ENCODE results near the gene HLA-DMA. TPM values are rescaled to one million over a fixed set of nuclear protein-coding genes. Genes with fewer than 3 reads are reported as not detected.

HLA-DMA gene
- total and polyA plus RNA-seq, 5 donors, result 16.2 to 26.6 (median 17.6) TPM

DNA sequence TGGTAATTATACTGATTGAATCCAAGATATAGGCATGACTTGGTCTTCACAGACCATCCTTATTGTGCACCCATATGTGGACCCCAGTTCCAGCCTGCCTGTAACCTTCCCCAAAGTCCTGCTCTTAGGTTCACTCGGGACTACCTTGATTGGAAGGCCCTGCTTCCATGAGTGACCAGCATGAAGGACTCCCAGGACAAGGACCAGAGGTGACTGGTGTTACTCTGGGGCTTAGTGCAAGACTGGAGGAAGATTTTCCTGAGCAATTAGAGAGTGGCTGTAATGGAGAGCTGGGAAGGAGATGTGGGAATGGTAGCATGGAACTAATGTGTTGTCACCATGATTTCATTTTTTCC lies 30.6 kb upstream of the HLA-DMA start:
- ATAC-seq (peak; percentile 12), DNase-seq (no peak)
- Histone ChIP-seq H3K9me3 (ENCODE audit: control insufficient read depth, low read length) (no peaks in the 10 kb centered on the region), H3K27me3 (ENCODE audit: control insufficient read depth, insufficient read depth) (no peaks in the 10 kb centered on the region), H3K4me3 (ENCODE audit: low read length) (no peak overlapping the region), H3K4me1 (ENCODE audit: control insufficient read depth, insufficient read depth, low read length) (no peaks in the 10 kb centered on the region), H3K27ac (ENCODE audit: low read length) (peak overlapping the region; percentile 19)
- intact Hi-C loops (cut with DNase I), result loop anchor here in 3 of 4 donors (5.0 to 10.0 kb wide), 2 partner anchors 96 to 99 kb away; no protein-coding TSS in a partner anchor
- 66% methylated on average over 1 of the region's 1 CpG for WGBS

DNA sequence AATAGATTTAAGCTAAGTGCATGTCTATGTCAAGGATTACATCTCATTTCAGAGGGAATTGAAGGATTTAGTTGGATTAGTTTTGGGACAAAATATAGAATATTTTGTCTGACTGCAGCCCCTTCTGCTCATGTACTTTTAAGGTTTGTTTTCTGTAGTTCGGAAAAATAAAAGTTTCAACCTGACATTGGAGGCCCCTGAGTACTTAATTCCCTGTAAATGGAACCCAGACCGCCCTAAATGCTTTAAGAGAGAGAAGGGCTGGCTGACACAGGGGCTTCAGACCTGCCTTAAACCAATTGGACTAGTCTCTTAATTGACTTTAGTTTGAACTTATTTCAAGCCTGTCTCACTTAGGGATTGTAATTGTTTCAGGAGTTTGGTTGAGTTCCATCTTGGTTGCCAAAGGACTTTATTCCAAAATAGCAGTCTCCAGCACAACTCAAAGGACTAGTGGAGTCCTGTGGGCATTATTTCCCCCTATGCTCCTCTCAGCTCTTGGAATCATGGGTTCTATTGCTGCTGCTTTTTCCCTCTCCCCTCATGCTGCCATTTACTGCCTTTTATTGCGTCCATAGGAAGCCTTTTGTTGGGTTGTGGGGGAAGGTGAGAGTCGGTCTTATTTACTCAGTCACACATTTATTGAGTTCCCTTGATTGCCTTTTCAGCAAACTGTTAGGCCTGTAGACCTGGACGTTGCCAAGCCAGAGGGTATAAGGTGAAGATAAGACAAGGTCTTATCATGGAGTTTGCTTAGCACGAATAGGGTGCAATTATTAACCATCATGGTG lies 30.0 kb upstream of the HLA-DMA start:
- no peak for DNase-seq
- Histone ChIP-seq H3K4me3 (ENCODE audit: low read length) (no peak overlapping the region), H3K27me3 (ENCODE audit: control insufficient read depth, insufficient read depth) (no peaks in the 10 kb centered on the region), H3K9me3 (ENCODE audit: control insufficient read depth, low read length) (no peaks in the 10 kb centered on the region), H3K27ac (ENCODE audit: low read length) (no peak overlapping the region), H3K4me1 (ENCODE audit: control insufficient read depth, insufficient read depth, low read length) (no peaks in the 10 kb centered on the region)
- intact Hi-C loops (cut with DNase I), result loop anchor here in 3 of 4 donors (5.0 to 10.0 kb wide), 2 partner anchors 96 to 98 kb away; no protein-coding TSS in a partner anchor
- ATAC-seq, result peak; percentile 1 to 2
- 54% methylated on average over 6 of the region's 6 CpGs for WGBS

DNA sequence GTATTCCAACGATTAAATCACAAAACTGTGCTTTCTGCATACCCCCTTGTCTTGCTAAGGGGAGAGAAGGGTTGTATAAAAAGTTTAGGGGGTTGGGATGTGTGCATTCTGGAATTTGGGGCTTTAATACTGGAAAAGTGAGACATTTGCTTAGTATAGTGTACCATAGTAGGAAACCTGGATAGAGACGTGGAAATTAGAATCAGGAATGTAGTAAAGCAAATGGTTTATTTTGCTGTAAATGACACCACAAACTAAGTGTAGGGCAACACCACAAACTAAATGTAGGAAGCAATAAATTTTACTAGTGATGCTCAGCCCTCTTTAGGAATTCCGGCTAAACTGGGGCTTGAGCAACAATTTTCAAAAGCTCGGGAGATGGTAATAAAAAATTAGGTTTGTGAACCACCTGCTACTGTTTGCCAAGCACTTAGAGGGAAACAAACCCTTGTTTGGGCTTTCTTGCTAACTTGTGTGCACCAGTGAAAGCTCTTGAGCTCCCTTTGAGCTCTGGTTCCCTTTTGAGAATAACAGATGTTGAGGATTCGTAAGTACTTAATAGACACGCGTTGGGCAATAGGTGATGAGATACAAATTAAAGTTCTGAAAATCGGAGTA lies 29.3 kb upstream of the HLA-DMA start:
- intact Hi-C loops (cut with DNase I), result loop anchor here in 3 of 4 donors (5.0 to 10.0 kb wide), 2 partner anchors 95 to 97 kb away; no protein-coding TSS in a partner anchor
- WGBS, result 56% methylated on average over 8 of the region's 8 CpGs
- H3K27ac ChIP-seq (ENCODE audit: low read length), result no peak overlapping the region
- H3K4me3 ChIP-seq (ENCODE audit: low read length), result no peak overlapping the region
- DNase-seq (no peak), ATAC-seq (no peak)
- no peaks in the 10 kb centered on the region for H3K27me3 ChIP-seq (ENCODE audit: control insufficient read depth, insufficient read depth)
- no peaks in the 10 kb centered on the region for H3K4me1 ChIP-seq (ENCODE audit: control insufficient read depth, insufficient read depth, low read length)
- H3K9me3 ChIP-seq (ENCODE audit: control insufficient read depth, low read length), result no peaks in the 10 kb centered on the region

DNA sequence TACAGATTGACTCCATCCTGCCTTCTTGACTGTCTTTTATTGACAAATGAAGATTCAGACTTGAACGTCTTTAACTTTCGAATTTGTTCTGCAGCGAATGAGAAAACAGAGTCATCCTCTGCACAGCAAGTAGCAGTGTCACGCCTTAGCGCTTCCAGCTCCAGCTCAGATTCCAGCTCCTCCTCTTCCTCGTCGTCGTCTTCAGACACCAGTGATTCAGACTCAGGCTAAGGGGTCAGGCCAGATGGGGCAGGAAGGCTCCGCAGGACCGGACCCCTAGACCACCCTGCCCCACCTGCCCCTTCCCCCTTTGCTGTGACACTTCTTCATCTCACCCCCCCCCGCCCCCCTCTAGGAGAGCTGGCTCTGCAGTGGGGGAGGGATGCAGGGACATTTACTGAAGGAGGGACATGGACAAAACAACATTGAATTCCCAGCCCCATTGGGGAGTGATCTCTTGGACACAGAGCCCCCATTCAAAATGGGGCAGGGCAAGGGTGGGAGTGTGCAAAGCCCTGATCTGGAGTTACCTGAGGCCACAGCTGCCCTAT lies 27.7 kb upstream of the HLA-DMA start:
- Histone ChIP-seq H3K27ac (ENCODE audit: low read length) (no peak overlapping the region), H3K27me3 (ENCODE audit: control insufficient read depth, insufficient read depth) (no peaks in the 10 kb centered on the region), H3K9me3 (ENCODE audit: control insufficient read depth, low read length) (no peaks in the 10 kb centered on the region), H3K4me3 (ENCODE audit: low read length) (no peak overlapping the region), H3K4me1 (ENCODE audit: control insufficient read depth, insufficient read depth, low read length) (no peaks in the 10 kb centered on the region)
- DNase-seq (no peak), ATAC-seq (no peak)
- 70% methylated on average over 11 of the region's 11 CpGs for WGBS
- intact Hi-C loops (cut with DNase I), result loop anchor here in 3 of 4 donors (5.0 to 10.0 kb wide), 2 partner anchors 93 to 96 kb away; no protein-coding TSS in a partner anchor

DNA sequence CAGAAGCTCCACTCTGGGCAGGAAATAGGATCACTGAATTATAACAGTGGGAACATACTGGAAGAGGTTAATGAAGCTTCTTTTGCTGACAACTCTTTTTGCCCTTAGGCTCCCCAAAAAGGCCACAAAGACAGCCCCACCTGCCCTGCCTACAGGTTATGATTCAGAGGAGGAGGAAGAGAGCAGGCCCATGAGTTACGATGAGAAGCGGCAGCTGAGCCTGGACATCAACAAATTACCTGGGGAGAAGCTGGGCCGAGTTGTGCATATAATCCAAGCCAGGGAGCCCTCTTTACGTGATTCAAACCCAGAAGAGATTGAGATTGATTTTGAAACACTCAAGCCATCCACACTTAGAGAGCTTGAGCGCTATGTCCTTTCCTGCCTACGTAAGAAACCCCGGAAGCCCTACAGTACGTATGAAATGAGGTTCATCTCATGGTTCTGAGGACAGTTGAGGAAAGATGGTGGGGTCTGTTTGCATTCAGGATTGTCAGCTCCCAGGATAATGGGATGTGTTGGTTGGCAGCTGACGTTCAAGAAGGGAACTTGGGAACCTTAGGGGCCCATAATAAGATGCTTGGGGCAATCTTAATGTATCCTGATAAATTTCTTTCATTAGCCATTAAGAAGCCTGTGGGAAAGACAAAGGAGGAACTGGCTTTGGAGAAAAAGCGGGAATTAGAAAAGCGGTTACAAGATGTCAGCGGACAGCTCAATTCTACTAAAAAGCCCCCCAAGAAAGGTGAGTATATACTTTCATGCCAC lies 27.0 kb upstream of the HLA-DMA start:
- H3K27ac ChIP-seq (ENCODE audit: low read length), result no peak overlapping the region
- ATAC-seq (no peak), DNase-seq (no peak)
- 89% methylated on average over 12 of the region's 12 CpGs for WGBS
- no peaks in the 10 kb centered on the region for H3K27me3 ChIP-seq (ENCODE audit: control insufficient read depth, insufficient read depth)
- no peaks in the 10 kb centered on the region for H3K4me1 ChIP-seq (ENCODE audit: control insufficient read depth, insufficient read depth, low read length)
- H3K9me3 ChIP-seq (ENCODE audit: control insufficient read depth, low read length), result no peaks in the 10 kb centered on the region
- intact Hi-C loops (cut with DNase I), result loop anchor here (5.0 to 10.0 kb wide), 5 partner anchors 43 to 1315 kb away; partner anchors contain the start of genes C6orf47 (in 1 of the 4), CSNK2B (in 1 of the 4), DXO (in 1 of the 4) and GPANK1 (in 1 of the 4)
- H3K4me3 ChIP-seq (ENCODE audit: low read length), result no peak overlapping the region

DNA sequence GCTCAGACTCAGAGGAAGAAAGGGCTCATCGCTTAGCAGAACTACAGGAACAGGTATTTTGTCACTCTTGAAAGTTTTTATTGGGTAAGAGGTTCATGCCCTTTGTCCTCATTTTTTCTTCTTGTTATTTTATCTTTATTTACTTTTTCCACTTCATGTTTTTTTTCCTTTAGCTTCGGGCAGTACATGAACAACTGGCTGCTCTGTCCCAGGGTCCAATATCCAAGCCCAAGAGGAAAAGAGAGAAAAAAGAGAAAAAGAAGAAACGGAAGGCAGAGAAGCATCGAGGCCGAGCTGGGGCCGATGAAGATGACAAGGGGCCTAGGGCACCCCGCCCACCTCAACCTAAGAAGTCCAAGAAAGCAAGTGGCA lies 25.0 kb upstream of the HLA-DMA start:
- ATAC-seq, result no peak
- Histone ChIP-seq H3K9me3 (ENCODE audit: control insufficient read depth, low read length) (no peaks in the 10 kb centered on the region), H3K4me3 (ENCODE audit: low read length) (no peak overlapping the region), H3K27ac (ENCODE audit: low read length) (no peak overlapping the region), H3K27me3 (ENCODE audit: control insufficient read depth, insufficient read depth) (no peaks in the 10 kb centered on the region), H3K4me1 (ENCODE audit: control insufficient read depth, insufficient read depth, low read length) (no peaks in the 10 kb centered on the region)
- intact Hi-C loops (cut with DNase I), result loop anchor here in 3 of 4 donors (5.0 to 10.0 kb wide), 3 partner anchors 41 to 1313 kb away; partner anchors contain the start of genes C6orf47 (in 1 of the 3), CSNK2B (in 1 of the 3), DXO (in 1 of the 3) and GPANK1 (in 1 of the 3)
- 62% methylated on average over 7 of the region's 7 CpGs for WGBS
- no peak for DNase-seq

DNA sequence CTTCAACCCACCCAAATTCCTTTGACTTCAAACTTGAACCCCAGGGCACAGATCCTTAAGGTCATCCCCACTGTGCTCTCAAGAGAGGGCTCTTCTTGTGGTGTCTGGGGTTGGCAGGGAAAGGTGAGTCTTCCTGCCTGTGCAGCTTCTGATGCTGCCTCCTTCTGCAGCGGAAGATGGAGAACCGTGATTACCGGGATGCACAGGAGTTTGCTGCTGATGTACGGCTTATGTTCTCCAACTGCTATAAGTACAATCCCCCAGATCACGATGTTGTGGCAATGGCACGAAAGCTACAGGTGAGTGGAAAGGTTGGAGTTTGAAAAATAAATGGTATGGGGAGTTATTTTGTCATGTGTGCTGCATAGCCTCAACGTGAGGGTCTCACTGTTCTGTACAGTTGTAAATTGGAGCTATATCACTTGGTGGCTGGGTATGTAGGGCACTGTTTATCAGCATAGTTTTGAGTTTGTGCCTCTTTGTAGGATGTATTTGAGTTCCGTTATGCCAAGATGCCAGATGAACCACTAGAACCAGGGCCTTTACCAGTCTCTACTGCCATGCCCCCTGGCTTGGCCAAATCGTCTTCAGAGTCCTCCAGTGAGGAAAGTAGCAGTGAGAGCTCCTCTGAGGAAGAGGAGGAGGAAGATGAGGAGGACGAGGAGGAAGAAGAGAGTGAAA lies 24.5 kb upstream of the HLA-DMA start:
- Histone ChIP-seq H3K4me1 (ENCODE audit: control insufficient read depth, insufficient read depth, low read length) (no peaks in the 10 kb centered on the region), H3K27me3 (ENCODE audit: control insufficient read depth, insufficient read depth) (no peaks in the 10 kb centered on the region), H3K4me3 (ENCODE audit: low read length) (no peak overlapping the region), H3K27ac (ENCODE audit: low read length) (no peak overlapping the region), H3K9me3 (ENCODE audit: control insufficient read depth, low read length) (no peaks in the 10 kb centered on the region)
- DNase-seq (no peak), ATAC-seq (no peak)
- 64% methylated on average over 10 of the region's 10 CpGs for WGBS
- intact Hi-C loops (cut with DNase I), result loop anchor here in 3 of 4 donors (5.0 to 10.0 kb wide), 3 partner anchors 40 to 1313 kb away; partner anchors contain the start of genes C6orf47 (in 1 of the 3), CSNK2B (in 1 of the 3), DXO (in 1 of the 3) and GPANK1 (in 1 of the 3)

DNA sequence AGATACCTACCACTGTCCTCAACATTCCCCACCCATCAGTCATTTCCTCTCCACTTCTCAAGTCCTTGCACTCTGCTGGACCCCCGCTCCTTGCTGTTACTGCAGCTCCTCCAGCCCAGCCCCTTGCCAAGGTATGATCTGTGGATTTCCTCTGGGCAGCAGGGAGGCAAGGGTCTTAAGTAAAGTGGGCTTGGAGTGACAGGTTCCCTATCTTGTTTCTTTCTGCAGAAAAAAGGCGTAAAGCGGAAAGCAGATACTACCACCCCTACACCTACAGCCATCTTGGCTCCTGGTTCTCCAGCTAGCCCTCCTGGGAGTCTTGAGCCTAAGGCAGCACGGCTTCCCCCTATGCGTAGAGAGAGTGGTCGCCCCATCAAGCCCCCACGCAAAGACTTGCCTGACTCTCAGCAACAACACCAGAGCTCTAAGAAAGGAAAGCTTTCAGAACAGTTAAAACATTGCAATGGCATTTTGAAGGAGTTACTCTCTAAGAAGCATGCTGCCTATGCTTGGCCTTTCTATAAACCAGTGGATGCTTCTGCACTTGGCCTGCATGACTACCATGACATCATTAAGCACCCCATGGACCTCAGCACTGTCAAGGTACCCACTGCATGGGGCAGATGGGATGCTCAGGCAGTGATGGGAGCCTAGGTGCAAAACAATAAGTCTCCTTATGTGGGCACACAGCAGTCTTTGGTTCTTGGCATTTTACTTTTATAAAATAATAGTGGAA lies 23.6 kb upstream of the HLA-DMA start:
- Histone ChIP-seq H3K4me1 (ENCODE audit: control insufficient read depth, insufficient read depth, low read length) (no peaks in the 10 kb centered on the region), H3K4me3 (ENCODE audit: low read length) (no peak overlapping the region), H3K27me3 (ENCODE audit: control insufficient read depth, insufficient read depth) (no peaks in the 10 kb centered on the region), H3K27ac (ENCODE audit: low read length) (no peak overlapping the region), H3K9me3 (ENCODE audit: control insufficient read depth, low read length) (no peaks in the 10 kb centered on the region)
- intact Hi-C loops (cut with DNase I), result loop anchor here in 3 of 4 donors (5.0 to 10.0 kb wide), 3 partner anchors 39 to 1312 kb away; partner anchors contain the start of genes C6orf47 (in 1 of the 3), CSNK2B (in 1 of the 3), DXO (in 1 of the 3) and GPANK1 (in 1 of the 3)
- no peak for DNase-seq
- 75% methylated on average over 7 of the region's 7 CpGs for WGBS
- no peak for ATAC-seq

DNA sequence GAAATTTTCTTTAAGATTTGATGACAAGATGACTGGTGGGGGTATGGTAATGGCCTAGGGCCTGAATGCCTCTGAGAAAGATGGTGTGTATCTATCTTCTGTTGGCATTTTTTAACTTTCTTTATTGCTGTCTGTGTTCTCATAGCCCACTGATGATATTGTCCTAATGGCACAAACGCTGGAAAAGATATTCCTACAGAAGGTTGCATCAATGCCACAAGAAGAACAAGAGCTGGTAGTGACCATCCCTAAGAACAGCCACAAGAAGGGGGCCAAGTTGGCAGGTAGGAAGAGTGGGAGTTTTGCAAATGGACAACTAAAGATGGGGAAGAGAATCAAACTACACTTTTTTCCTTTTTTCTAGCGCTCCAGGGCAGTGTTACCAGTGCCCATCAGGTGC lies 23.0 kb upstream of the HLA-DMA start:
- intact Hi-C loops (cut with DNase I), result loop anchor here in 3 of 4 donors (5.0 to 10.0 kb wide), 3 partner anchors 39 to 1311 kb away; partner anchors contain the start of genes C6orf47 (in 1 of the 3), CSNK2B (in 1 of the 3), DXO (in 1 of the 3) and GPANK1 (in 1 of the 3)
- H3K27me3 ChIP-seq (ENCODE audit: control insufficient read depth, insufficient read depth), result no peaks in the 10 kb centered on the region
- H3K4me3 ChIP-seq (ENCODE audit: low read length), result no peak overlapping the region
- H3K27ac ChIP-seq (ENCODE audit: low read length), result no peak overlapping the region
- DNase-seq (no peak), ATAC-seq (no peak)
- WGBS, result 56% methylated on average over 2 of the region's 2 CpGs
- H3K9me3 ChIP-seq (ENCODE audit: control insufficient read depth, low read length), result no peaks in the 10 kb centered on the region
- H3K4me1 ChIP-seq (ENCODE audit: control insufficient read depth, insufficient read depth, low read length), result no peaks in the 10 kb centered on the region
